SU-DHL-6 (cell line): ENCODE data around the gene SF3B2.

Experiments
- CTCF ChIP-seq: fragments of 200-600 bp; sonication (generic); IDR thresholded peaks from one replicate; pipeline ENCODE4 v1.5.1; 2017; ENCODE audit warnings: antibody characterized with exemption, mild to moderate bottlenecking, low read length, moderate library complexity; ENCODE audit not compliant: insufficient read depth, poor library complexity, severe bottlenecking
- EZH2phosphoT487 ChIP-seq: fragments of 200-600 bp; sonication (generic), shearing (Covaris generic); conservative IDR thresholded peaks from 2 replicates; pipeline ENCODE4 v1.6.1; 2018; ENCODE audit warnings: mild to moderate bottlenecking, antibody characterized with exemption, low read length, moderate library complexity, mixed read lengths

- TF ChIP-seq CTCF, result no peak
- no peak for TF ChIP-seq EZH2phosphoT487
Observed at GRCh38 chr11:66081505-66081904, 29.3 kb downstream of the SF3B2 start.
